KG1 (cell line): ENCODE data around the gene MMP24.

Experiments
- DNase-seq: peaks from one replicate; lab custom pipeline; 2025; lab: John Stamatoyannopoulos, UW

The MMP24 gene

GRCh38 chr20:35293303-35294292 is 67.1 kb downstream of the MMP24 start:
- no peak for DNase-seq

- no peak for DNase-seq
These were observed 67.8 kb downstream of the MMP24 start for GRCh38 chr20:35294293-35294685.

- no peak for DNase-seq
These were observed 68.6 kb downstream of the MMP24 start for GRCh38 chr20:35295058-35295457.

GRCh38 chr20:35295674-35296073 is 69.2 kb downstream of the MMP24 start:
- no peak for DNase-seq

GRCh38 chr20:35296101-35296554 is 69.6 kb downstream of the MMP24 start:
- DNase-seq = no peak

GRCh38 chr20:35297155-35297554 is 70.7 kb downstream of the MMP24 start:
- DNase-seq = no peak

- DNase-seq = no peak
These were observed 71.2 kb downstream of the MMP24 start for GRCh38 chr20:35297740-35298139.

GRCh38 chr20:35298264-35298663 is 71.8 kb downstream of the MMP24 start:
- no peak for DNase-seq

GRCh38 chr20:35299780-35300179 is 73.3 kb downstream of the MMP24 start:
- no peak for DNase-seq

- no peak for DNase-seq
These were observed 74.2 kb downstream of the MMP24 start for GRCh38 chr20:35300469-35301262.

- DNase-seq = no peak
These were observed 74.9 kb downstream of the MMP24 start for GRCh38 chr20:35301426-35301825.

- DNase-seq = no peak
These were observed 76.2 kb downstream of the MMP24 start for GRCh38 chr20:35302421-35303335.

GRCh38 chr20:35303382-35303734 is 76.9 kb downstream of the MMP24 start:
- no peak for DNase-seq

- DNase-seq = peak; percentile 54
These were observed 77.4 kb downstream of the MMP24 start for GRCh38 chr20:35303735-35304491.

GRCh38 chr20:35304956-35305355 is 78.5 kb downstream of the MMP24 start:
- no peak for DNase-seq

GRCh38 chr20:35305682-35306556 is 79.4 kb downstream of the MMP24 start:
- DNase-seq = no peak

- no peak for DNase-seq
These were observed 80.5 kb downstream of the MMP24 start for GRCh38 chr20:35306931-35307517.

GRCh38 chr20:35307666-35308653 is 81.5 kb downstream of the MMP24 start:
- no peak for DNase-seq
